GM06990 (cell line): ENCODE data around the gene SFXN4.

Experiments
- DNase-seq: peaks from one replicate; pipeline ENCODE4 v3.0.0-alpha.2; 2011; ENCODE audit not compliant: insufficient read length; ENCODE audit errors: extremely low read depth
- H3K27me3 ChIP-seq: replicated peaks from 2 replicates; pipeline ENCODE4 v1.6.0; 2011; ENCODE audit warnings: low read length; ENCODE audit not compliant: control insufficient read depth, insufficient read depth
- H3K36me3 ChIP-seq: 2 replicates; pipeline ENCODE4 v1.5.1; 2011; ENCODE audit warnings: low read length; ENCODE audit not compliant: control insufficient read depth, insufficient read depth
- H3K4me3 ChIP-seq: replicated peaks from 2 replicates; pipeline ENCODE4 v1.5.1; 2011; ENCODE audit warnings: low read depth, mild to moderate bottlenecking, control low read depth, low read length
- TF ChIP-seq, protein P1 (sequence below): IDR thresholded peaks from 2 replicates; pipeline ENCODE4 v1.5.1; 2011; ENCODE audit warnings: low read length, control low read depth, mild to moderate bottlenecking, inconsistent platforms; ENCODE audit not compliant: insufficient read depth, poor library complexity, severe bottlenecking

Gene SFXN4

DNA sequence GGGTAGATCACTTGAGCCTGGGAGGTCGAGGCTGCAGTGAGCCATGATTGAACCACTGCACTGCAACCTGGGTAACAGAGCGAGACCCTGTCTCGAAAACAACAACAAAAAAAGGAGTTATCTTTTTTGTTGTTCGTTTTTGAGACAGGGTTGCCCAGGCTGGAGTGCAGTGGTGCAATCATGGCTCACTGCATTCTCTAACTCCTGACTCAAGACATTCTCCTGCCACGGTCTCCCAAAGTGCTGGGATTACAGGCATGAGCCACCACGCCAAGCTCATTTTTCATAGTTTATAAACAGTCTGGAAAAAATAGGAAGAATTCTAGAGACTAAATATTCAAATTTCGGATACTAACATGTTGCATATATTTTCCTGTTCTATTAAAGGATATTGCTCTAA is 29.4 kb downstream of the SFXN4 start:
- no peak overlapping the region for H3K4me3 ChIP-seq
- peaks cover 16% of the 10 kb centered on the region for H3K36me3 ChIP-seq
- DNase-seq: no peak
- TF ChIP-seq, protein P1, sequence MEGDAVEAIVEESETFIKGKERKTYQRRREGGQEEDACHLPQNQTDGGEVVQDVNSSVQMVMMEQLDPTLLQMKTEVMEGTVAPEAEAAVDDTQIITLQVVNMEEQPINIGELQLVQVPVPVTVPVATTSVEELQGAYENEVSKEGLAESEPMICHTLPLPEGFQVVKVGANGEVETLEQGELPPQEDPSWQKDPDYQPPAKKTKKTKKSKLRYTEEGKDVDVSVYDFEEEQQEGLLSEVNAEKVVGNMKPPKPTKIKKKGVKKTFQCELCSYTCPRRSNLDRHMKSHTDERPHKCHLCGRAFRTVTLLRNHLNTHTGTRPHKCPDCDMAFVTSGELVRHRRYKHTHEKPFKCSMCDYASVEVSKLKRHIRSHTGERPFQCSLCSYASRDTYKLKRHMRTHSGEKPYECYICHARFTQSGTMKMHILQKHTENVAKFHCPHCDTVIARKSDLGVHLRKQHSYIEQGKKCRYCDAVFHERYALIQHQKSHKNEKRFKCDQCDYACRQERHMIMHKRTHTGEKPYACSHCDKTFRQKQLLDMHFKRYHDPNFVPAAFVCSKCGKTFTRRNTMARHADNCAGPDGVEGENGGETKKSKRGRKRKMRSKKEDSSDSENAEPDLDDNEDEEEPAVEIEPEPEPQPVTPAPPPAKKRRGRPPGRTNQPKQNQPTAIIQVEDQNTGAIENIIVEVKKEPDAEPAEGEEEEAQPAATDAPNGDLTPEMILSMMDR: no peak
- no peaks in the 10 kb centered on the region for H3K27me3 ChIP-seq

DNA sequence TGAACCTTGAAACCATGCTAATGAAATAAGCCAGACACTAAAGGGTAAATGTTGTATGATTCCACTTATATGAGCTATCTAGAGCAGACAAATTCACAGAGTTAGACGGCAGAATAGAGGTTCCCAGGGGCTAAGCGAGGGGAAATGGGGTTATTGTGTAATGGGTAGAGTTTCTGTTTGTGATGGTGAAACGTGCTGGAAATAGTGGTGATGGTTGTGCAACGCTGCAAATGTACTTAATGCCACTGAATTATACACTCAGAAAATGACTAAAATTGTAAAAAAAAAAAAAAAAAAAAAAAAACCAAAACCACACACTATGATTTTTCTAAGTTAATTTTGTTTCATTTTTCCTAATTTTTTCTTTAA is 30.0 kb downstream of the SFXN4 start:
- TF ChIP-seq, protein P1: no peak
- Histone ChIP-seq H3K36me3 (peaks cover 14% of the 10 kb centered on the region), H3K27me3 (no peaks in the 10 kb centered on the region), H3K4me3 (no peak overlapping the region)
- no peak for DNase-seq

DNA sequence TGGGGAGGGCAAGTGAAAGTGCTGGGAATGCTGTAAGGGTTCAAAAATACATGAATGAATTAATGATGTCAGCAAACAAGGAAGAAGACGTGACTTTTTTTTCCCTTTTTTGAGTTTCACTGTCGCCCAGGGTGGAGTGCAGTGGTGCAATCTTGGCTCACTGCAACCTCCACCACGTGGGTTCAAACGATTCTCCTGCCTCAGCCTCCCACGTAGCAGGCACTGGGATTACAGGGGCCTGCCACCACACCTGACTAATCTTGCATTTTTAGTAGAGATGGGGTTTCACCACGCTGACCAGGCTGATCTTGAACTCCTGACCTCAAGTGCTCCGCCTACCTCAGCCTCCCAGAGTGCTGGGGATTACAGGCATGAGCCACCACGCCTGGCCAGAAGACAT is 31.6 kb downstream of the SFXN4 start:
- TF ChIP-seq, protein P1: no peak
- peaks cover 8% of the 10 kb centered on the region for H3K36me3 ChIP-seq
- no peaks in the 10 kb centered on the region for H3K27me3 ChIP-seq
- no peak overlapping the region for H3K4me3 ChIP-seq
- no peak for DNase-seq

DNA sequence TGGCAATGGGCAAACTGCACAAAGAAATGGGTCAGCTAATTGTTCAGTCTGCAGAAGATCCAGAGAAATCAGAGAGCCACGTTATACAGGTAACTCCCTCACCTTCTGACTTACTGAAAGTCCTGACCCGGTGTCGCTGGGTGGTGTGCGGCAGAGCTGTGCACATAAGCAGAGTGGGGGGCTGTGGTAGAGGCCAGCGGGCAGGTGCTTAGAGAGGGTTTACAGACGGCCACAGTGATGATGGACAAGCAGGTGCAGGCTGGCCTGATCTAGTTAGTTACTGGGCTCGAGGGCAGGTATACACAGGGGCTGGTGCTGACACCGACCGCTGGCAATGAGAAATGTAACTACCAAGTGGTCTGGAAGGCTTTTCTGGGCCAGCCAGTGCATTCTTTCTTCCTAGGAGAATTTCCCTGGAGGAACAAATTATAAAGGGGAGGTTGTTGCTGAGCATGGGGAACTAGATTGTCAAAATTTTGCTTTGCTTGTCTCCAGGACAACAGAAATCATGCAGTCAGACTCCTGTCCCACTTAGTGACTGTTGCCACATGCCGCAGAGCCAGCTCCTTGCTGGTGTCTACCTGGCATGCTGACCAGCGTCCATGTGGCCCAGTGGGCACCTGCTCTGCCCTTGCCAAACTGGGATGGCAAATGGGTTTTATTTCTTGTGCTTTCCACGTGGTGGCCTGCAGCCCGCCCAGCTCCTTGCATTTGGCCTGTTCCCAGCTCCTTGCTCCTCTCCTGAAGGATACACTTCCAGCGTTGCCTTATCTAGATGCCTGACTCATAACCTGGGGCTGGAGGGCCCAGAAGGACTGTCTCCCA is 32.8 kb downstream of the SFXN4 start:
- Histone ChIP-seq H3K36me3 (peaks cover 8% of the 10 kb centered on the region), H3K4me3 (no peak overlapping the region), H3K27me3 (no peaks in the 10 kb centered on the region)
- TF ChIP-seq, protein P1: no peak
- no peak for DNase-seq

DNA sequence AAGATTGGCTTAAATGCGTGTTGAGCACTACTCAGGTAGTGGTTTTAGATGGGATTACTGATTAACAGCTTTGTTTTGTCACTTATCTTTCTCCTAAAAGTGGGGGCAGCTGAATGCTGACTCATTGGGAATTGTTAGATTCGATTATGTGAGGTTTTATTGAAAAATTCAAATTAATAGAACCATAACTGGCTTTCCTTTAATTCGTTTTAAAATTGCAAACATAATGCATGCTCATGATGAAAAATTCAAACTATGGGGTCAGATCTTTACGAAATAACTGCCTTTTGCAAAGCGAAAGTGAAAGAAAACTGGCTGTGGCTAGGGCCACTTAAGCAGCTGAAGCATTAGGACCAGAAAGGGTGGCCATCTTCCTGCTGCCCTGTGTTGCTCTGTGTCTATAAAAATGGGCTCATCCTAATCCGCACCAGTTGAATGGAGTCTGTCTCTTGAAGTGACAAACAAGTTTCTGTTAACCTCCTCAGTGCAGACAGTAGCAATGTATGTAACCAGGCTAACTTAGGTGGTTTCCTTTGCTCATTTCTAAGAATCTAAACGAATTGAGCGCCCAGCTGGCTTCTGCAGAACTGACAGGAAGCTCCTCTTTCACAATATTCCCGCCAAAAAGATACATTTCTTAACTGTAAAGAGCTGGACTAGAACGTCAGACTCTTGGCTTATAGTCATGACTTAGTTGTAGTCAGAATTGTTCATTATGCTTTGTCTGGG is 33.8 kb downstream of the SFXN4 start:
- DNase-seq: peak; percentile 46
- H3K4me3 ChIP-seq: peak overlapping the region; percentile 30
- no peaks in the 10 kb centered on the region for H3K27me3 ChIP-seq
- H3K36me3 ChIP-seq: peaks cover 8% of the 10 kb centered on the region
- TF ChIP-seq, protein P1: no peak
